OCI-M2 (cell line): ENCODE data around the gene IPMK.
"Not testable (repeated sequence)": the region's sequence is repeated elsewhere in the genome, so short reads cannot be mapped to it uniquely, and the experiment has no call there.

Source experiments
- DNase-seq: peaks from one replicate; lab custom pipeline; 2025; ENCODE audit not compliant: unreplicated experiment; lab: John Stamatoyannopoulos, UW

The IPMK gene

GRCh38 chr10:58157076-58157766 lies 110.5 kb downstream of the IPMK start:
- DNase-seq: no peak

GRCh38 chr10:58155941-58156340 lies 111.8 kb downstream of the IPMK start:
- DNase-seq: not testable (repeated sequence)

GRCh38 chr10:58153751-58154150 lies 113.9 kb downstream of the IPMK start:
- no peak for DNase-seq

- no peak for DNase-seq
Observed at GRCh38 chr10:58152673-58153263, 114.9 kb downstream of the IPMK start.

- no peak for DNase-seq
Observed at GRCh38 chr10:58150290-58150689, 117.4 kb downstream of the IPMK start.

- DNase-seq: no peak
Observed at GRCh38 chr10:58143944-58144343, 123.8 kb downstream of the IPMK start.
